Measurements from ENCODE around the gene PRKG1.

Gene PRKG1

DNA sequence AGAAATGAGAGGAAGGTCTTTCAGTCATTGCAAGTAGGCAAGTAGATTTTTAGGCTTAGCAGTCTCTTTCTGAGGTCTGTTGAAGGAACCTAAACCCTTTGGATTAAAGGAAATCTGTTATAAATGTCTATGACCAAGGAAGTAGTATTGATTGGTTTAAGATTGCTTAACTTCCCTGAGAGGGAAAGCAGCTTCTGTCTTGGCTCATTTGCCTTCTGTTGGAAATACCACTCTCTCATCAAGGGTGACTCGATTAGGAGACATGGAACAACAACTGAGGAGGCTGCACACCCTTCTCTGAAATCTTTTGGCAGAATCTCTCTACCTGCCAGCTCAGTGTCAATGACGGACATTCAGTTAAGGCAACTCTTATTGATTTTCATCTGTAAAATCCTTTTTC is 282.9 kb downstream of the PRKG1 start:
- H3K4me3 ChIP-seq (ENCODE audit: low read depth, low read length): no peak overlapping the region
- TF ChIP-seq, protein P1, sequence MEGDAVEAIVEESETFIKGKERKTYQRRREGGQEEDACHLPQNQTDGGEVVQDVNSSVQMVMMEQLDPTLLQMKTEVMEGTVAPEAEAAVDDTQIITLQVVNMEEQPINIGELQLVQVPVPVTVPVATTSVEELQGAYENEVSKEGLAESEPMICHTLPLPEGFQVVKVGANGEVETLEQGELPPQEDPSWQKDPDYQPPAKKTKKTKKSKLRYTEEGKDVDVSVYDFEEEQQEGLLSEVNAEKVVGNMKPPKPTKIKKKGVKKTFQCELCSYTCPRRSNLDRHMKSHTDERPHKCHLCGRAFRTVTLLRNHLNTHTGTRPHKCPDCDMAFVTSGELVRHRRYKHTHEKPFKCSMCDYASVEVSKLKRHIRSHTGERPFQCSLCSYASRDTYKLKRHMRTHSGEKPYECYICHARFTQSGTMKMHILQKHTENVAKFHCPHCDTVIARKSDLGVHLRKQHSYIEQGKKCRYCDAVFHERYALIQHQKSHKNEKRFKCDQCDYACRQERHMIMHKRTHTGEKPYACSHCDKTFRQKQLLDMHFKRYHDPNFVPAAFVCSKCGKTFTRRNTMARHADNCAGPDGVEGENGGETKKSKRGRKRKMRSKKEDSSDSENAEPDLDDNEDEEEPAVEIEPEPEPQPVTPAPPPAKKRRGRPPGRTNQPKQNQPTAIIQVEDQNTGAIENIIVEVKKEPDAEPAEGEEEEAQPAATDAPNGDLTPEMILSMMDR (IDR thresholded peaks at IDR 0.05; ENCODE audit: borderline replicate concordance, insufficient read depth, low read depth, low read length): no peak

DNA sequence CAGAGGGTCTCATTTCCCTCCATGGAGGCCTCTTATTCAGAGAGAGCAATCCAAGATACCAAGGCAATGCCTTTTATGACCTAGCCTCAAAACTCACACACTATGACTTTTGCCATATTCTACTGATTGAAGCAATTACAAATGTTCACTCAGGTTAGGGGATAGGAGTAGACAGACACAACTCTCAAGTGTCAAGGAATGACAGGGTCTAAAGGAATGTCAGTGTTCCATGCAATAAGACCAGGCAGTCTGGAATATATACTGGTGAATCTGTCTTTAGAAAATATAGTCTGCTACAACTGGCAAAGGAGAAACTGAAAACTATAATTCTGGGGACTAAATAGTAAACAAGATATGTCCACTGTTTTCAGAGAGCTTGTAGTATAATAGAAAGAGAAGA is 283.9 kb downstream of the PRKG1 start:
- TF ChIP-seq, protein P1 (IDR thresholded peaks at IDR 0.05; ENCODE audit: borderline replicate concordance, insufficient read depth, low read depth, low read length): no peak
- no peak overlapping the region for H3K4me3 ChIP-seq (ENCODE audit: low read depth, low read length)

DNA sequence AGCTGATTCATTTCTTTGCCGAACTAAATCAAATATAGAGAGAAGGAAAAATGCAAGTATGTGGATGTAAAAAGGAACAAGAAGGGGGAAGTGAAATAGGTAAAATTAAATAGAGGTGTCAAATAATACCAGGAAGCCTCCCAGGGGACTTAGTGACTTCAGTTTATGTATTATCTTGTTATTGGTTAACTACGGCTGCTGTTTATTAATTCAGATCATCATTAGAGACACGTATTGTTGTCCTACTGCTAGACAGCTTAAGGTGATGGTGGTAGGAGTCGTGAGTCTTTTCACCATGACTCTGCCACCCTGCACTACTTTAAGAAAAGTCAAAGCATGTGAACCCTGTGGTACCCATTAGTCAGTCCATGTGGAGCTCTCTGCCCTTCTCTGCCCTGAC is 289.1 kb downstream of the PRKG1 start:
- TF ChIP-seq, protein P1 (IDR thresholded peaks at IDR 0.05; ENCODE audit: borderline replicate concordance, insufficient read depth, low read depth, low read length): no peak
- no peak overlapping the region for H3K4me3 ChIP-seq (ENCODE audit: low read depth, low read length)

DNA sequence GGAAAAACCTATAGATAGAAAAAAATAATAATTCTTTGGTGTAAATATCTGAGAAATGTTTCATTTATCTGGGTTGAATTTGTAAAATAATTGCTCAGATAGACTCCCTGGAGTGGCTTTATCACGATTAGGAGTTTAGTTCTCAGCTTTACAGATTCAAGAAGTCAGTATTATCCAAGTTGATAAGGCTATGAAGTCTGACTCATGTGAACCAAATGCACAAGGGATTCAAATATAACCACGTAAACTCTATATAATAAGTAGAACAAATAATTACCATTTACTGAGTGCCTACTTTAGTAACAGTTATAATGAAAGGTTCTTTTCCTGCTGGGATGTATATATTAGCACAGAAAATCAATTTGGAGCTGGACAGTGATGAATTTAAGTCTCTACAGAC is 290.4 kb downstream of the PRKG1 start:
- no peak overlapping the region for H3K4me3 ChIP-seq (ENCODE audit: low read depth, low read length)
- TF ChIP-seq, protein P1 (IDR thresholded peaks at IDR 0.05; ENCODE audit: borderline replicate concordance, insufficient read depth, low read depth, low read length): no peak

DNA sequence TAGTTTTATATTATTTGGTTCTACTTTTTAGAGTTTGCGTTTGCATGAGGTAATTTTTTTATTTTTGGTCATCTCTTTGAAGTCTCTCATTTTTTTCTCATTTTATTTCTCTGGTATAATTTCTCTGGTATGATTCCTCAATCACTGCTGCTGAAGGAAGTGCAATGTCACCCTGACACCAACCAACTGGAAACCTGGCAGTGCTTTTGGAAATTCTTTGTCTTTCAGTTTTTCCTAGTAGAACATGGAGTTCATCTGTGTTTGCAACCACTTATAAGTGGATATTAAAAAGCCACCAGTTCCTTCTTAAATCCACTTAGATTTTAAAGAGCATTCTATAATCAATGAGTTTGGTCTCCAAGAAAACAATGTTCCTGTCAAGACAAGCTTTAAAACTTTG is 291.8 kb downstream of the PRKG1 start:
- TF ChIP-seq, protein P1 (IDR thresholded peaks at IDR 0.05; ENCODE audit: borderline replicate concordance, insufficient read depth, low read depth, low read length): no peak
- no peak overlapping the region for H3K4me3 ChIP-seq (ENCODE audit: low read depth, low read length)

DNA sequence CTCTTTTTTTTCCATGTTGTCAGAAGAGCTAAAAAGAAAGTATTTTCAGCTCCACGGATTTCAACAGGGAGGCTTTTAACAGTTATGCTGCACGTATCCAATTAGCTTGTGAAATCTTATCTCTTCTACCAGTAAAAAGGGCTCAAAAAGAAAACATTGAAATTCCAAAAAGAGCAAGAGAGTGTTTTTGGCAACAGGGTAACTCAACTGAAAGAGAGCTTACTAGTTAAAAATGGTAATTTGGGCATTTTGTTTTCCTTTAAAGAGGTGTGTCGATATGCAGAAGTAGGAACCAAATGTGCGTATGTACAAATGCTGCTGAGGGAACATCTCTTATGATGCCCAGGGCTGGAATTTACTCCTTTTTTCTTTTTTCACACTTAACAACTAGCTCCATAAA is 292.8 kb downstream of the PRKG1 start:
- no peak overlapping the region for H3K4me3 ChIP-seq (ENCODE audit: low read depth, low read length)
- TF ChIP-seq, protein P1 (IDR thresholded peaks at IDR 0.05; ENCODE audit: borderline replicate concordance, insufficient read depth, low read depth, low read length): no peak

DNA sequence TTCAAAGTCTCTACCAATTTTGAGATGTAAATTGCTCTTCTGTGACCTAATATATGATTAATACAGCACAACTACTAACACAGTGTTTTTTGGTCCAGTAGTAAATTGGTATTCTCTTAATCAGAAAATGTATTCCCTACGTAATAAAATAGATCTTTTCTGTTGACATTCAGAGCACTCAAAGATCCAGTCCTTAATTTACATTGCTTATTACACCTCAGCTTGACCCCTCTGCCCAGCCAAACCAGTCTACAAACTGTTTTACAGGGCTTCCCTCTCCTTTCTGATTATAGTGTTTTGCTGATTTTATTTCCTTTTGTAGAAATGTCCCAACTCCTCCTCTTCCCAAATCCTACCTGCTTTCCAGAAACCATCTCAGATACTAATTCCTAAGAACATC is 293.4 kb downstream of the PRKG1 start:
- TF ChIP-seq, protein P1 (IDR thresholded peaks at IDR 0.05; ENCODE audit: borderline replicate concordance, insufficient read depth, low read depth, low read length): no peak
- H3K4me3 ChIP-seq (ENCODE audit: low read depth, low read length): no peak overlapping the region
